ENCODE results near the gene ENTREP1.

The ENTREP1 gene

GRCh38 chr9:69347607-69348006 is 22.6 kb downstream of the ENTREP1 start:
- POLR2A ChIA-PET: no interaction called here

GRCh38 chr9:69351227-69351626 is 26.2 kb downstream of the ENTREP1 start:
- WGBS (ENCODE audit: insufficient coverage): 60% methylated on average over 1 of the region's 3 CpGs
- Histone ChIP-seq H3K9me3 (ENCODE audit: control extremely low read depth in 1 of 5, control insufficient read depth in 4 of 5, insufficient read depth in 2 of 5, low read depth in 1 of 5, low read length in 4 of 5) (no peaks in the 10 kb centered on the region), H3K27ac (ENCODE audit: insufficient read depth in 1 of 2, low read depth in 1 of 2, low read length in 2 of 2, poor library complexity in 1 of 2, severe bottlenecking in 2 of 2) (no peak overlapping the region), H3K4me1 (ENCODE audit: control extremely low read depth in 1 of 4, control insufficient read depth in 4 of 4, insufficient read depth in 4 of 4, low read length in 3 of 4) (peaks cover 0 to 8% (median 3%) of the 10 kb centered on the region in 4 experiments), H3K27me3 (replicated peaks in 2 of 5; ENCODE audit: control insufficient read depth in 4 of 5, insufficient read depth in 5 of 5, low read length in 4 of 5) (no peaks in the 10 kb centered on the region), H3K4me3 (ENCODE audit: control insufficient read depth in 1 of 7, extremely low read depth in 1 of 7, insufficient read depth in 4 of 7, low read depth in 2 of 7, low read length in 6 of 7) (no peak overlapping the region), H3K36me3 (ENCODE audit: control insufficient read depth in 4 of 4, insufficient read depth in 4 of 4, low read length in 3 of 4) (no peaks in the 10 kb centered on the region)
- CTCF ChIA-PET: no interaction called here
- POLR2A ChIA-PET: no interaction called here
- DNase-seq: no peak

More at GRCh38 chr9:69347607-69348006, 22.6 kb downstream of the ENTREP1 start:
- WGBS (ENCODE audit: insufficient coverage): no CpG with 5 or more reads among the region's 1 CpG
- CTCF ChIA-PET: no interaction called here
- Histone ChIP-seq H3K27ac (ENCODE audit: insufficient read depth in 1 of 2, low read depth in 1 of 2, low read length in 2 of 2, poor library complexity in 1 of 2, severe bottlenecking in 2 of 2) (no peak overlapping the region), H3K4me3 (ENCODE audit: control insufficient read depth in 1 of 7, extremely low read depth in 1 of 7, insufficient read depth in 4 of 7, low read depth in 2 of 7, low read length in 6 of 7) (no peak overlapping the region), H3K9me3 (ENCODE audit: control extremely low read depth in 1 of 5, control insufficient read depth in 4 of 5, insufficient read depth in 2 of 5, low read depth in 1 of 5, low read length in 4 of 5) (no peaks in the 10 kb centered on the region), H3K36me3 (ENCODE audit: control insufficient read depth in 4 of 4, insufficient read depth in 4 of 4, low read length in 3 of 4) (no peaks in the 10 kb centered on the region), H3K27me3 (replicated peaks in 2 of 5; ENCODE audit: control insufficient read depth in 4 of 5, insufficient read depth in 5 of 5, low read length in 4 of 5) (no peaks in the 10 kb centered on the region), H3K4me1 (ENCODE audit: control extremely low read depth in 1 of 4, control insufficient read depth in 4 of 4, insufficient read depth in 4 of 4, low read length in 3 of 4) (peaks cover 0 to 8% (median 3%) of the 10 kb centered on the region in 4 experiments)
- DNase-seq: no peak

GRCh38 chr9:69355232-69355631 is 30.2 kb downstream of the ENTREP1 start:
- CTCF ChIA-PET: no interaction called here
- POLR2A ChIA-PET: no interaction called here
- Histone ChIP-seq H3K4me1 (ENCODE audit: control extremely low read depth in 1 of 4, control insufficient read depth in 4 of 4, insufficient read depth in 4 of 4, low read length in 3 of 4) (no peaks in the 10 kb centered on the region), H3K36me3 (ENCODE audit: control insufficient read depth in 4 of 4, insufficient read depth in 4 of 4, low read length in 3 of 4) (no peaks in the 10 kb centered on the region), H3K9me3 (ENCODE audit: control extremely low read depth in 1 of 5, control insufficient read depth in 4 of 5, insufficient read depth in 2 of 5, low read depth in 1 of 5, low read length in 4 of 5) (no peaks in the 10 kb centered on the region), H3K27me3 (replicated peaks in 2 of 5; ENCODE audit: control insufficient read depth in 4 of 5, insufficient read depth in 5 of 5, low read length in 4 of 5) (no peaks in the 10 kb centered on the region), H3K27ac (ENCODE audit: insufficient read depth in 1 of 2, low read depth in 1 of 2, low read length in 2 of 2, poor library complexity in 1 of 2, severe bottlenecking in 2 of 2) (no peak overlapping the region), H3K4me3 (ENCODE audit: control insufficient read depth in 1 of 7, extremely low read depth in 1 of 7, insufficient read depth in 4 of 7, low read depth in 2 of 7, low read length in 6 of 7) (no peak overlapping the region)
- no CpG with 5 or more reads among the region's 1 CpG for WGBS (ENCODE audit: insufficient coverage)
- no peak for DNase-seq

GRCh38 chr9:69357030-69357775 is 32.2 kb downstream of the ENTREP1 start:
- no peak overlapping the region for H3K4me3 ChIP-seq (ENCODE audit: control insufficient read depth in 1 of 7, extremely low read depth in 1 of 7, insufficient read depth in 4 of 7, low read depth in 2 of 7, low read length in 6 of 7)
- H3K36me3 ChIP-seq (ENCODE audit: control insufficient read depth in 4 of 4, insufficient read depth in 4 of 4, low read length in 3 of 4): no peaks in the 10 kb centered on the region
- no peaks in the 10 kb centered on the region for H3K9me3 ChIP-seq (ENCODE audit: control extremely low read depth in 1 of 5, control insufficient read depth in 4 of 5, insufficient read depth in 2 of 5, low read depth in 1 of 5, low read length in 4 of 5)
- H3K27ac ChIP-seq (ENCODE audit: insufficient read depth in 1 of 2, low read depth in 1 of 2, low read length in 2 of 2, poor library complexity in 1 of 2, severe bottlenecking in 2 of 2): no peak overlapping the region
- no peak for DNase-seq
- CTCF ChIA-PET: interaction anchor here (0.6 to 1.1 kb wide), 3 partner anchors 12 to 289 kb away, joined by 3 to 5 read pairs (median 3); no protein-coding TSS in a partner anchor
- POLR2A ChIA-PET: no interaction called here
- H3K27me3 ChIP-seq (replicated peaks in 2 of 5; ENCODE audit: control insufficient read depth in 4 of 5, insufficient read depth in 5 of 5, low read length in 4 of 5): no peaks in the 10 kb centered on the region
- no peaks in the 10 kb centered on the region for H3K4me1 ChIP-seq (ENCODE audit: control extremely low read depth in 1 of 4, control insufficient read depth in 4 of 4, insufficient read depth in 4 of 4, low read length in 3 of 4)
- WGBS (ENCODE audit: insufficient coverage): 94% methylated on average over 3 of the region's 3 CpGs

- no peak for DNase-seq
- H3K36me3 ChIP-seq (ENCODE audit: control insufficient read depth in 4 of 4, insufficient read depth in 4 of 4, low read length in 3 of 4): no peaks in the 10 kb centered on the region
- H3K4me3 ChIP-seq (ENCODE audit: control insufficient read depth in 1 of 7, extremely low read depth in 1 of 7, insufficient read depth in 4 of 7, low read depth in 2 of 7, low read length in 6 of 7): no peak overlapping the region
- H3K4me1 ChIP-seq (ENCODE audit: control extremely low read depth in 1 of 4, control insufficient read depth in 4 of 4, insufficient read depth in 4 of 4, low read length in 3 of 4): no peaks in the 10 kb centered on the region
- CTCF ChIA-PET: interaction anchor here (1.1 kb wide), 1 partner anchor 12 kb away, joined by 3 read pairs; no protein-coding TSS in a partner anchor
- H3K9me3 ChIP-seq (ENCODE audit: control extremely low read depth in 1 of 5, control insufficient read depth in 4 of 5, insufficient read depth in 2 of 5, low read depth in 1 of 5, low read length in 4 of 5): no peaks in the 10 kb centered on the region
- H3K27ac ChIP-seq (ENCODE audit: insufficient read depth in 1 of 2, low read depth in 1 of 2, low read length in 2 of 2, poor library complexity in 1 of 2, severe bottlenecking in 2 of 2): no peak overlapping the region
- H3K27me3 ChIP-seq (replicated peaks in 2 of 5; ENCODE audit: control insufficient read depth in 4 of 5, insufficient read depth in 5 of 5, low read length in 4 of 5): no peaks in the 10 kb centered on the region
- 96% methylated on average over 3 of the region's 4 CpGs for WGBS (ENCODE audit: insufficient coverage)
- POLR2A ChIA-PET: no interaction called here
These were observed 32.8 kb downstream of the ENTREP1 start for GRCh38 chr9:69357821-69358220.

GRCh38 chr9:69363191-69363590 is 38.2 kb downstream of the ENTREP1 start:
- H3K27ac ChIP-seq (ENCODE audit: insufficient read depth in 1 of 2, low read depth in 1 of 2, low read length in 2 of 2, poor library complexity in 1 of 2, severe bottlenecking in 2 of 2): no peak overlapping the region
- peaks cover 0 to 2% (median 0%) of the 10 kb centered on the region in 5 experiments for H3K27me3 ChIP-seq (replicated peaks in 2 of 5; ENCODE audit: control insufficient read depth in 4 of 5, insufficient read depth in 5 of 5, low read length in 4 of 5)
- no peak for DNase-seq
- 0% methylated on average over 1 of the region's 1 CpG for WGBS (ENCODE audit: insufficient coverage)
- no peak overlapping the region for H3K4me3 ChIP-seq (ENCODE audit: control insufficient read depth in 1 of 7, extremely low read depth in 1 of 7, insufficient read depth in 4 of 7, low read depth in 2 of 7, low read length in 6 of 7)
- ChIA-PET CTCF (no interaction called here), POLR2A (no interaction called here)
- H3K9me3 ChIP-seq (ENCODE audit: control extremely low read depth in 1 of 5, control insufficient read depth in 4 of 5, insufficient read depth in 2 of 5, low read depth in 1 of 5, low read length in 4 of 5): peaks cover 0 to under 1% (median 0%) of the 10 kb centered on the region in 5 experiments
- H3K4me1 ChIP-seq (ENCODE audit: control extremely low read depth in 1 of 4, control insufficient read depth in 4 of 4, insufficient read depth in 4 of 4, low read length in 3 of 4): no peaks in the 10 kb centered on the region
- no peaks in the 10 kb centered on the region for H3K36me3 ChIP-seq (ENCODE audit: control insufficient read depth in 4 of 4, insufficient read depth in 4 of 4, low read length in 3 of 4)

- CTCF ChIA-PET: no interaction called here
- DNase-seq: no peak
These were observed 39.6 kb downstream of the ENTREP1 start for GRCh38 chr9:69364510-69365150.

More at GRCh38 chr9:69364510-69365150, 39.6 kb downstream of the ENTREP1 start:
- Histone ChIP-seq H3K27ac (ENCODE audit: insufficient read depth in 1 of 2, low read depth in 1 of 2, low read length in 2 of 2, poor library complexity in 1 of 2, severe bottlenecking in 2 of 2) (no peak overlapping the region), H3K9me3 (ENCODE audit: control extremely low read depth in 1 of 5, control insufficient read depth in 4 of 5, insufficient read depth in 2 of 5, low read depth in 1 of 5, low read length in 4 of 5) (peaks cover 0 to 3% (median 0%) of the 10 kb centered on the region in 5 experiments), H3K4me1 (ENCODE audit: control extremely low read depth in 1 of 4, control insufficient read depth in 4 of 4, insufficient read depth in 4 of 4, low read length in 3 of 4) (no peaks in the 10 kb centered on the region), H3K27me3 (replicated peaks in 2 of 5; ENCODE audit: control insufficient read depth in 4 of 5, insufficient read depth in 5 of 5, low read length in 4 of 5) (peaks cover 0 to 2% (median 0%) of the 10 kb centered on the region in 5 experiments), H3K4me3 (ENCODE audit: control insufficient read depth in 1 of 7, extremely low read depth in 1 of 7, insufficient read depth in 4 of 7, low read depth in 2 of 7, low read length in 6 of 7) (no peak overlapping the region), H3K36me3 (ENCODE audit: control insufficient read depth in 4 of 4, insufficient read depth in 4 of 4, low read length in 3 of 4) (no peaks in the 10 kb centered on the region)
- 97% methylated on average over 2 of the region's 3 CpGs for WGBS (ENCODE audit: insufficient coverage)
- POLR2A ChIA-PET: no interaction called here
